Measurements from ENCODE around the gene ETV6.

DNA sequence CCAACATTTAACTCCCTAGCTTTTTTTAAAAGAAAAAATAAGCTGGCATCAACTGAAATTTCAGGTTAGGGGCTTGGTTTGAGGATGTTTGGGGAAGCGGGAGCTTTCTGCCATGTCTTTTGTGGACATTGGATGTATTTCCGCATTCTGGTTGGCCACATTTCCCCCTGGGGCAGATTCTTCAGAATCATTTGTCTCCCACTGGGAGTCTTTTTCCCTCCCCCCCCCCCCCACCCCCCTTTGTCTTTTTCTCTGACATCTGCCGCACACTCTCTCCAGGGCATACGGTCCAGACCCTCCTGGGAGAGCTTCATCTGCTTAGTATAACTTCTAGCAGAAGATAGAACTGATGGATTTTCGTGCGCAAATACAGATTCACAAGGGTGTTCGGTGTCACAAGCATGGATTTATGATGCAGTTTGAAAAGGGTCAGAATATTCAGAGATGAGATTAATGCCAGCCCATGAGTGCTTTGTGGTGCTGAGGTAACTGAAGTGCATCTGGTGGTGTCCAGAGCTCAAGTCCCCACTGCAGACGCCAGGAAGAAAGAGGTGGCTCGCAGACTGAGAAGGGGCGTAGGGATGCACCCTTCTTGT lies 40.2 kb downstream of the ETV6 start:
- TF ChIP-seq, protein P1, sequence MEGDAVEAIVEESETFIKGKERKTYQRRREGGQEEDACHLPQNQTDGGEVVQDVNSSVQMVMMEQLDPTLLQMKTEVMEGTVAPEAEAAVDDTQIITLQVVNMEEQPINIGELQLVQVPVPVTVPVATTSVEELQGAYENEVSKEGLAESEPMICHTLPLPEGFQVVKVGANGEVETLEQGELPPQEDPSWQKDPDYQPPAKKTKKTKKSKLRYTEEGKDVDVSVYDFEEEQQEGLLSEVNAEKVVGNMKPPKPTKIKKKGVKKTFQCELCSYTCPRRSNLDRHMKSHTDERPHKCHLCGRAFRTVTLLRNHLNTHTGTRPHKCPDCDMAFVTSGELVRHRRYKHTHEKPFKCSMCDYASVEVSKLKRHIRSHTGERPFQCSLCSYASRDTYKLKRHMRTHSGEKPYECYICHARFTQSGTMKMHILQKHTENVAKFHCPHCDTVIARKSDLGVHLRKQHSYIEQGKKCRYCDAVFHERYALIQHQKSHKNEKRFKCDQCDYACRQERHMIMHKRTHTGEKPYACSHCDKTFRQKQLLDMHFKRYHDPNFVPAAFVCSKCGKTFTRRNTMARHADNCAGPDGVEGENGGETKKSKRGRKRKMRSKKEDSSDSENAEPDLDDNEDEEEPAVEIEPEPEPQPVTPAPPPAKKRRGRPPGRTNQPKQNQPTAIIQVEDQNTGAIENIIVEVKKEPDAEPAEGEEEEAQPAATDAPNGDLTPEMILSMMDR (IDR thresholded peaks at IDR 0.05): no peak
- TF ChIP-seq POLR2A (IDR thresholded peaks at IDR 0.05): no peak

Data from testis (tissue), 2 donors.